C4-2B (cell line): ENCODE data around the gene SFT2D3.

Experiments used
- H3K27ac ChIP-seq: fragments of 450-650 bp; 2 replicates; pipeline ENCODE4 v1.5.1; 2017
- CTCF ChIP-seq: fragments of 450-650 bp; conservative IDR thresholded peaks from 2 replicates; pipeline ENCODE4 v1.5.1; 2017; ENCODE audit warnings: mild to moderate bottlenecking
- ZFX ChIP-seq: fragments of 450-650 bp; IDR thresholded peaks from 2 replicates; pipeline ENCODE4 v1.6.1; 2017

Gene SFT2D3

GRCh38 chr2:127701193-127701650, at the start of gene SFT2D3:
TSS of gene SFT2D3 (plus strand) at chr2:127701497. CDS start at chr2:127701529, 32 bp downstream.
- TF ChIP-seq ZFX (no peak), CTCF (no peak)

GRCh38 chr2:127651971-127652550, 49.2 kb upstream of the SFT2D3 start:
- H3K27ac ChIP-seq, result no peak overlapping the region
- no peak for TF ChIP-seq CTCF
- TF ChIP-seq ZFX, result no peak

More at GRCh38 chr2:127701193-127701650, at the start of gene SFT2D3:
- H3K27ac ChIP-seq, result peak within 1 kb of the TSS; percentile 97

GRCh38 chr2:127652786-127653357, 48.4 kb upstream of the SFT2D3 start:
- no peak overlapping the region for H3K27ac ChIP-seq

GRCh38 chr2:127653421-127654083, 47.7 kb upstream of the SFT2D3 start:
- H3K27ac ChIP-seq, result no peak overlapping the region
- TF ChIP-seq CTCF (no peak), ZFX (no peak)

More at GRCh38 chr2:127652786-127653357, 48.4 kb upstream of the SFT2D3 start:
- no peak for TF ChIP-seq ZFX
- TF ChIP-seq CTCF, result no peak

- TF ChIP-seq CTCF (no peak), ZFX (no peak)
- no peak overlapping the region for H3K27ac ChIP-seq
Observed at GRCh38 chr2:127654084-127654837, 47.0 kb upstream of the SFT2D3 start.

- TF ChIP-seq ZFX (no peak), CTCF (no peak)
Observed at GRCh38 chr2:127654838-127655175, 46.5 kb upstream of the SFT2D3 start.

More at GRCh38 chr2:127654838-127655175, 46.5 kb upstream of the SFT2D3 start:
- no peak overlapping the region for H3K27ac ChIP-seq
